Tibial nerve (tissue), 4 donors: ENCODE data around the gene MAP2K2. TPM values are rescaled to one million over a fixed set of nuclear protein-coding genes. Genes with fewer than 3 reads are reported as not detected.
"Not testable (repeated sequence)": the region's sequence is repeated elsewhere in the genome, so short reads cannot be mapped to it uniquely, and the experiment has no call there.

Experiments used
- DNase-seq, 2 donors: peaks; one replicate each; pipeline ENCODE4 v3.0.0-alpha.2; 2019; ENCODE audit warnings: low spot score in 2 of 2
- H3K27ac ChIP-seq, 4 donors: fragments of 200-600 bp; sonication (generic) in 3 of 4; one replicate each; pipeline ENCODE4 v1.5.1; 2017 to 2019; ENCODE audit warnings: mild to moderate bottlenecking in 1 of 4
- H3K27me3 ChIP-seq, 2 donors: fragments of 200-600 bp; sonication (generic) in 1 of 2; one replicate each; pipeline versions ENCODE4 v1.5.1 to v1.6.0; 2017 to 2019
- H3K36me3 ChIP-seq, 3 donors: fragments of 200-600 bp; sonication (generic); one replicate each; pipeline ENCODE4 v1.5.1; 2018 to 2019
- H3K4me1 ChIP-seq, 4 donors: fragments of 200-600 bp; sonication (generic) in 3 of 4; one replicate each; pipeline ENCODE4 v1.5.1; 2017 to 2019
- H3K4me3 ChIP-seq, 4 donors: fragments of 200-600 bp; sonication (generic) in 3 of 4; one replicate each; pipeline ENCODE4 v1.5.1; 2017 to 2019; ENCODE audit warnings: mild to moderate bottlenecking in 1 of 4, moderate library complexity in 1 of 4
- H3K9me3 ChIP-seq, 4 donors: fragments of 200-600 bp; sonication (generic) in 3 of 4; one replicate each; pipeline ENCODE4 v1.5.1; 2017 to 2019
- EP300 ChIP-seq, 2 donors: sonication (generic); formaldehyde crosslinking; IDR thresholded peaks; one replicate each; pipeline ENCODE4 v1.6.1; 2017; ENCODE audit warnings: antibody characterized with exemption in 2 of 2, mild to moderate bottlenecking in 1 of 2
- POLR2A ChIP-seq, 2 donors: fragments of 450-650 bp; IDR thresholded peaks; one replicate each; pipeline ENCODE4 v1.6.1; 2017; ENCODE audit warnings: antibody characterized with exemption in 2 of 2, mild to moderate bottlenecking in 2 of 2, moderate library complexity in 2 of 2
- WGBS, 2 donors: methylation state at CpG; one replicate each; pipeline ENCODE4 v1.1.5; 2018; 5-methylcytosine and 5-hydroxymethylcytosine counted together
- total RNA-seq, 4 donors: library from RNA; depleted of rRNA; stranded (reverse); fragments of >200 nt; gene quantifications; one replicate each; pipeline ENCODE4 v1.1.0, GENCODE V29; 2016
- TF ChIP-seq, protein P1 (sequence below), 5 experiments: fragments of 200-600 bp in 3 of 5; fragments of 450-650 bp in 2 of 5; sonication (generic) in 3 of 5; IDR thresholded peaks; one replicate each; pipeline ENCODE4 v1.5.1; 2016 to 2019; ENCODE audit warnings: antibody characterized with exemption in 5 of 5, mild to moderate bottlenecking in 3 of 5, moderate library complexity in 2 of 5

Gene MAP2K2
- total RNA-seq, 4 donors from 2014 or later = 36.9 to 128 (median 75.0) TPM

DNA sequence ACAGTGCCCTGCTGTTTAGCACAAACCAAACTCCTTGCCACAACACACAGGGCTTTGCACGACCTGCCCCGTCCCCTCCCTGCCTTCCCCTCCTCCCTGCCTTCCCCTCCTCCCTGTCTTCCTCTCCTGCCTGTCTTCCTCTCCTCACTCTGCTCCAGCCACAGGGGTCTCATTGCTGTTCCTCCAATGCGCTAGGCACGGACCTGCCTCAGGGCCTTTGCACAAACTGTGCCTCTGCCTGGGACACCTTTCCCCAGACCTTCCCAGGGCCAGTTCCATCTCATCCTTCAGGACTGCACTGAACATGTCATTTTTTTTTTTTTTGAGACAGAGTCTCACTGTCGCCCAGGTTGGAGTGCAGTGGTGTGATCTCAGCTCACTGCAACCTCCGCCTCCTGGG, 27.7 kb upstream of the MAP2K2 start:
- TF ChIP-seq, protein P1, sequence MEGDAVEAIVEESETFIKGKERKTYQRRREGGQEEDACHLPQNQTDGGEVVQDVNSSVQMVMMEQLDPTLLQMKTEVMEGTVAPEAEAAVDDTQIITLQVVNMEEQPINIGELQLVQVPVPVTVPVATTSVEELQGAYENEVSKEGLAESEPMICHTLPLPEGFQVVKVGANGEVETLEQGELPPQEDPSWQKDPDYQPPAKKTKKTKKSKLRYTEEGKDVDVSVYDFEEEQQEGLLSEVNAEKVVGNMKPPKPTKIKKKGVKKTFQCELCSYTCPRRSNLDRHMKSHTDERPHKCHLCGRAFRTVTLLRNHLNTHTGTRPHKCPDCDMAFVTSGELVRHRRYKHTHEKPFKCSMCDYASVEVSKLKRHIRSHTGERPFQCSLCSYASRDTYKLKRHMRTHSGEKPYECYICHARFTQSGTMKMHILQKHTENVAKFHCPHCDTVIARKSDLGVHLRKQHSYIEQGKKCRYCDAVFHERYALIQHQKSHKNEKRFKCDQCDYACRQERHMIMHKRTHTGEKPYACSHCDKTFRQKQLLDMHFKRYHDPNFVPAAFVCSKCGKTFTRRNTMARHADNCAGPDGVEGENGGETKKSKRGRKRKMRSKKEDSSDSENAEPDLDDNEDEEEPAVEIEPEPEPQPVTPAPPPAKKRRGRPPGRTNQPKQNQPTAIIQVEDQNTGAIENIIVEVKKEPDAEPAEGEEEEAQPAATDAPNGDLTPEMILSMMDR (IDR thresholded peaks at IDR 0.05) = no peak
- TF ChIP-seq POLR2A (IDR thresholded peaks at IDR 0.05) (no peak), EP300 (IDR thresholded peaks at IDR 0.05) (no peak)

DNA sequence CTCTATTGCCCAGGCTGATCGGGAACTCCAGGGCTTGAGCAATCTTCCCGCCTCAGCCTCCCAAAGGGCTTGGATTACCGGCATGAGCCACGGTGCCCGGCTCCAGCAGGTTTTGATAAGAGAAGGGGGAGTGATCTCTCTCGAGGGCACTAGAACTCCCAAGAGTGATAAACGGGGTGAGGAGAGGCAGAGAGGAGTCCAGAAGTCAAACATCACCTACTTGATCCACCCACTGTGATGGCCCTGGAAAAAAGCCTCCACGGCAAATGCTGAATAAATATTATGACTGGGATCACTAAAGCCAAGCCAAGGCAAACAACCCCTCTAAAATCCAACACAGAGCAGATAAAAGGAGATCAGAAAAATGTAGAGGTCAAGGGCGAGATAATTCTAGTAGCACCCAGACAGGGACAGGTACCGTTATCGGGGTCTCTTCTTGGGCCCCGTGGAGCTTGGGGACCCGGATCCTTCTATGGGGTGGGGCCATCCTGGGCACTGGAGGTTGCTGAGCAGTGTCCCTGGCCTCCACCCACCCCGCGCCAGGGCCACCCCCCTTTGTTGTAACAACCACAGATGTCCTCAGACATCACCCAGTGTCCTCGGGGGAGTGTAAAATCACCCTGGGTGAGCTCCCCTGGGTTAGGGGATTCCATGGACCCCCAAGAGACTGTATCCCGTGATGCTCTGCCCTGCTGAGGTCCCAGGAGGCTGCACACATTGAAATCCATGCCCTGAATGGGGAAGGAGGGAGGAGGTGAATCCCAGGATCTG, 25.8 kb upstream of the MAP2K2 start:
- WGBS, 2 donors = 56 to 60% methylated on average over 17 of the region's 17 CpGs
- H3K9me3 ChIP-seq = no peaks in the 10 kb centered on the region
- H3K27me3 ChIP-seq = peaks cover 0 to 65% of the 10 kb centered on the region in 2 donors

More for the DNA sequence above, 27.7 kb upstream of the MAP2K2 start:
- no peaks in the 10 kb centered on the region for H3K4me1 ChIP-seq
- WGBS, 2 donors = 63 to 64% methylated on average over 6 of the region's 6 CpGs
- H3K36me3 ChIP-seq = no peaks in the 10 kb centered on the region
- H3K9me3 ChIP-seq = no peaks in the 10 kb centered on the region
- H3K27ac ChIP-seq = no peak overlapping the region
- no peak for DNase-seq
- H3K4me3 ChIP-seq = no peak overlapping the region
- H3K27me3 ChIP-seq = peaks cover 0 to 62% of the 10 kb centered on the region in 2 donors

DNA sequence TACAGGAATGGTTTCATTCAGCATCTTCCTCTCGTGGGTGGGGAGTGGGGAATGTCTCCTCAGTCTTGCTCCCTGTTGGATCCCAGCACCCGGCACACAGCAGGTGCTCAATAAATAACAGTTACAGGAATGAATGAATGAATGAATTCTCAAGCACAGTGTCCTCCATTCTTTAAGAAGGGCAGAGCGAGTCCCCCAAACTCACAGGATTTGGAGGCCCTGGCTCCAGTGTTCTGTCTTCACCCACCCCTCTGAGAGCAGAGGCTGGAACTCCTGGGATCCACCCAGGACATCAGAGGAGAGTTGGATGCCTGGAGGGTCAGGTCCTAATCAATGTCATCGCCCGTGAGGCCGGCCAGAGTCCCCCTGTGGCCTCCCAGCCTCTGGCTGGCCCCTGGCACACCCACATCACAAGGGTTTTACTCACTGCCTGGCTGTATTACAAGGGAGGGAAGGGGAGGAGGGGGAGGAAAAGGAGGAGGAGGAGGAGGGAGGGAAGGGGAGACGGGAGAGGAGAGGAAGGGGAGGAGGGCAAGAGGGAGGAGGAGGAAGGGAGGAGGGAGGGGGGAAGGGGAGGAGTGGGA, 20.8 kb upstream of the MAP2K2 start:
- H3K27me3 ChIP-seq = peaks cover 0 to 25% of the 10 kb centered on the region in 2 donors
- WGBS, 2 donors = 23 to 28% methylated on average over 6 to 7 of the region's 7 CpGs
- no peak for DNase-seq

More for the DNA sequence above, 25.8 kb upstream of the MAP2K2 start:
- Histone ChIP-seq H3K4me3 (no peak overlapping the region), H3K27ac (peak overlapping the region in 1 of 4 donors; percentile 45), H3K4me1 (no peaks in the 10 kb centered on the region), H3K36me3 (no peaks in the 10 kb centered on the region)
- DNase-seq = no peak
- TF ChIP-seq EP300 (IDR thresholded peaks at IDR 0.05) (no peak), POLR2A (IDR thresholded peaks at IDR 0.05) (no peak)
- TF ChIP-seq, protein P1 (IDR thresholded peaks at IDR 0.05) = no peak

DNA sequence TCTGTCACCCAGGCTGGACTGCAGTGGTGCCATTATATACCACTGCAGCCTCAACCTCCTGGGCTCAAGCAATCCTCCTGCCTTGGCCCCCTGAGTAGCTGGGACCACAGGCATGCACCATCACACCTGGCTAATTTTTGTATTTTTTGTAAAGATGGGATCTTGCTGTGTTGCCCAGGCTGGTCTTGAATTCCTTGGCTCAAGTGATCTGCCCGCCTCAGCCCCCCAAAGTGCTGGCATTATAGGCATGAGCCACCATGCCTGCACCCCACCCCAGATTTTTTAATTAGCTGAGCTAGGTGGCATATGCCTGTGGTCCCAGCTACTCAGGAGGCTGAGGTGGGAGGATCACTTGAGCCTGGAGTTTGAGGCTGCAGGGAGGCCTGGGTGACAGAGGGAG, 19.0 kb upstream of the MAP2K2 start:
- H3K4me3 ChIP-seq, H3K27me3 ChIP-seq, DNase-seq, H3K9me3 ChIP-seq, H3K36me3 ChIP-seq: not testable (repeated sequence)
- peak overlapping the region in 1 of 4 donors; percentile 40 for H3K27ac ChIP-seq
- H3K4me1 ChIP-seq = peaks cover 0 to 10% (median 0%) of the 10 kb centered on the region in 4 donors
- 92 to 93% methylated on average over 1 of the region's 1 CpG for WGBS, 2 donors

More for the DNA sequence above, 20.8 kb upstream of the MAP2K2 start:
- Histone ChIP-seq H3K4me3 (no peak overlapping the region), H3K27ac (peak overlapping the region in 1 of 4 donors; percentile 53), H3K36me3 (no peaks in the 10 kb centered on the region), H3K9me3 (no peaks in the 10 kb centered on the region), H3K4me1 (peaks cover 0 to 9% (median 0%) of the 10 kb centered on the region in 4 donors)
- TF ChIP-seq EP300 (IDR thresholded peaks at IDR 0.05) (no peak), POLR2A (IDR thresholded peaks at IDR 0.05) (no peak)
- TF ChIP-seq, protein P1 (IDR thresholded peaks at IDR 0.05) = no peak

DNA sequence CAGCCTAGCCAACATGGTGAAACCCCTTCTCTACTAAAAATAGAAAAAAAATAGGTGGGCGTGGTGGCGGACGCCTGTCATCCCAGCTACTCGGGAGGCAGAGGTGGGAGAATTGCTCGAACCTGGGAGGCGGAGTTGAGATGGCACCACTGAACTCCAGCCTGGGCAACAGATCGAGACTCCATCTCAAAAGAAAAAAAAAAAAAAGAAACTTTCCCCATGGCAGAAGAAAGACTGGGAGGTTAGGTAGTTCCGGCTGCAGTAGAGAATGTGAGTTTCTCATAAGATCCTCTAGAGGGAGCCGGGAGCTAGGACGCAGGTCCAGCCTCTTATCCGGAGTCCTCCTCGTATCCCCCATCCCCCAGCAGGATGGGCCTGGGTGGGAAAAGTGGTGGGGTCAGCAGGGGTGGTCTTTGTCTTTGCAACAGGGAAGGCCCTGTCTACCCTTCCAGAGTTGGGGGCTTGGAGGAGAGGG, 16.4 kb upstream of the MAP2K2 start:
- Histone ChIP-seq H3K4me1 (peaks cover 0 to 10% (median 0%) of the 10 kb centered on the region in 4 donors), H3K27ac (no peak overlapping the region), H3K9me3 (no peaks in the 10 kb centered on the region), H3K36me3 (no peaks in the 10 kb centered on the region), H3K27me3 (no peaks in the 10 kb centered on the region), H3K4me3 (no peak overlapping the region)
- TF ChIP-seq, protein P1 (IDR thresholded peaks at IDR 0.05) = peak; percentile 19 to 58 (median 51)
- TF ChIP-seq POLR2A (IDR thresholded peaks at IDR 0.05) = no peak
- TF ChIP-seq EP300 (IDR thresholded peaks at IDR 0.05) = no peak
- no peak for DNase-seq
- 21 to 25% methylated on average over 12 of the region's 12 CpGs for WGBS, 2 donors
